H9 (cell line): ENCODE measurements around the gene DDX49. TPM values are rescaled to one million over a fixed set of nuclear protein-coding genes. Genes with fewer than 3 reads are reported as not detected.

Experiments
- DNase-seq: peaks from one replicate; pipeline ENCODE4 v3.0.0-alpha.2; 2017
- H2AFZ ChIP-seq: one replicate; pipeline ENCODE4 v1.6.1; 2013; ENCODE audit warnings: mild to moderate bottlenecking, low read length, control low read depth, moderate library complexity
- H2AK5ac ChIP-seq: 2 replicates; pipeline ENCODE4 v1.6.1; 2013; ENCODE audit warnings: low read length, control low read depth, mixed read lengths; ENCODE audit not compliant: insufficient read length
- H2BK120ac ChIP-seq: one replicate; pipeline ENCODE4 v1.6.1; 2013; ENCODE audit warnings: low read depth, mild to moderate bottlenecking, low read length, control low read depth, inconsistent platforms; ENCODE audit not compliant: poor library complexity, severe bottlenecking
- H2BK12ac ChIP-seq: 2 replicates; pipeline ENCODE4 v1.6.1; 2013; ENCODE audit warnings: low read length, control low read depth, mixed read lengths, low read depth; ENCODE audit not compliant: insufficient read length
- H2BK15ac ChIP-seq: 2 replicates; pipeline ENCODE4 v1.6.1; 2013; ENCODE audit warnings: low read depth, low read length, control low read depth
- H2BK20ac ChIP-seq: one replicate; pipeline ENCODE4 v1.6.1; 2013; ENCODE audit warnings: low read depth, mild to moderate bottlenecking, low read length, control low read depth, inconsistent platforms; ENCODE audit not compliant: poor library complexity, severe bottlenecking
- H2BK5ac ChIP-seq: 2 replicates; pipeline ENCODE4 v1.6.1; 2013; ENCODE audit warnings: low read length, control low read depth, mixed read lengths; ENCODE audit not compliant: insufficient read length
- H3K14ac ChIP-seq: 2 replicates; pipeline ENCODE4 v1.6.1; 2013; ENCODE audit warnings: low read length, control low read depth; ENCODE audit not compliant: insufficient read depth
- H3K18ac ChIP-seq: 2 replicates; pipeline ENCODE4 v1.6.1; 2013; ENCODE audit warnings: low read depth, mild to moderate bottlenecking, mixed read lengths, low read length, control low read depth; ENCODE audit not compliant: insufficient read length
- H3K23ac ChIP-seq: 2 replicates; pipeline ENCODE4 v1.6.1; 2013; ENCODE audit warnings: low read length, control low read depth, mixed read lengths, low read depth; ENCODE audit not compliant: insufficient read length
- H3K23me2 ChIP-seq: 2 replicates; pipeline ENCODE4 v1.6.1; 2013; ENCODE audit warnings: low read depth, mild to moderate bottlenecking, mixed read lengths, low read length, control low read depth; ENCODE audit not compliant: insufficient read length, poor library complexity, severe bottlenecking
- H3K27ac ChIP-seq: 2 replicates; pipeline ENCODE4 v1.5.1; 2013; ENCODE audit warnings: low read length, control low read depth, mixed read lengths, low read depth; ENCODE audit not compliant: insufficient read length
- H3K27me3 ChIP-seq: 2 replicates; pipeline ENCODE4 v1.6.1; 2013; ENCODE audit warnings: low read length, control low read depth, inconsistent platforms; ENCODE audit not compliant: insufficient read depth
- H3K4ac ChIP-seq: 2 replicates; pipeline ENCODE4 v1.6.1; 2013; ENCODE audit warnings: low read depth, mild to moderate bottlenecking, control low read depth, inconsistent platforms, low read length, moderate library complexity
- H3K4me1 ChIP-seq: 2 replicates; pipeline ENCODE4 v1.6.1; 2013; ENCODE audit warnings: low read length, control low read depth, inconsistent platforms; ENCODE audit not compliant: insufficient read depth
- H3K4me2 ChIP-seq: 2 replicates; pipeline ENCODE4 v1.6.1; 2013; ENCODE audit warnings: low read length, control low read depth, mixed read lengths; ENCODE audit not compliant: insufficient read length, insufficient read depth
- H3K56ac ChIP-seq: 2 replicates; pipeline ENCODE4 v1.6.1; 2013; ENCODE audit warnings: low read depth, mild to moderate bottlenecking, mixed read lengths, low read length, control low read depth; ENCODE audit not compliant: insufficient read length
- H3K79me1 ChIP-seq: 2 replicates; pipeline ENCODE4 v1.6.1; 2013; ENCODE audit warnings: low read depth, mild to moderate bottlenecking, moderate library complexity, low read length, control low read depth, inconsistent platforms; ENCODE audit not compliant: insufficient read depth, poor library complexity, severe bottlenecking
- H3K79me2 ChIP-seq: 2 replicates; pipeline ENCODE4 v1.6.1; 2013; ENCODE audit warnings: low read length, control low read depth, inconsistent platforms; ENCODE audit not compliant: insufficient read depth
- H3K9ac ChIP-seq: 2 replicates; pipeline ENCODE4 v1.6.1; 2013; ENCODE audit warnings: low read length, control low read depth, mixed read lengths; ENCODE audit not compliant: insufficient read length; ENCODE audit errors: extremely low read depth
- H3K9me3 ChIP-seq: one replicate; pipeline ENCODE4 v1.6.1; 2013; ENCODE audit warnings: low read depth, low read length, inconsistent platforms; ENCODE audit not compliant: control insufficient read depth
- H3T11ph ChIP-seq: one replicate; pipeline ENCODE4 v1.6.1; 2013; ENCODE audit warnings: mild to moderate bottlenecking, low read length, control low read depth, inconsistent platforms
- H4K20me1 ChIP-seq: one replicate; pipeline ENCODE4 v1.6.1; 2013; ENCODE audit not compliant: control insufficient read depth, insufficient read length, insufficient read depth
- H4K5ac ChIP-seq: 2 replicates; pipeline ENCODE4 v1.6.1; 2013; ENCODE audit warnings: low read depth, mild to moderate bottlenecking, mixed read lengths, low read length, control low read depth; ENCODE audit not compliant: insufficient read length
- H4K8ac ChIP-seq: replicated peaks from 2 replicates; pipeline ENCODE4 v1.6.1; 2013; ENCODE audit warnings: low read length, control low read depth, mixed read lengths, low read depth; ENCODE audit not compliant: insufficient read length
- H4K91ac ChIP-seq: 2 replicates; pipeline ENCODE4 v1.6.1; 2013; ENCODE audit warnings: low read depth, mild to moderate bottlenecking, moderate library complexity, mixed read lengths, low read length, control low read depth; ENCODE audit not compliant: insufficient read length
- H3K27ac Mint-ChIP-seq, 3 experiments: 2 replicates in 2 of 3; 3 replicates in 1 of 3; pipeline ENCODE4 v1.8.0; 2020 to 2021; ENCODE audit warnings: mixed read lengths in 3 of 3, mild to moderate bottlenecking in 1 of 3, moderate library complexity in 1 of 3
- H3K27me3 Mint-ChIP-seq: 2 replicates; pipeline ENCODE4 v1.8.0; 2021; ENCODE audit warnings: low read depth, mild to moderate bottlenecking, moderate library complexity, mixed read lengths
- H3K36me3 Mint-ChIP-seq, 3 experiments: 2 replicates in 2 of 3; 3 replicates in 1 of 3; pipeline ENCODE4 v1.8.0; 2020 to 2021; ENCODE audit warnings: low read depth in 3 of 3, mixed read lengths in 3 of 3; ENCODE audit not compliant: insufficient read depth in 1 of 3
- H3K4me1 Mint-ChIP-seq, 2 experiments: 2 replicates each; pipeline ENCODE4 v1.8.0; 2020; ENCODE audit warnings: mixed read lengths in 2 of 2
- H3K4me3 Mint-ChIP-seq, 2 experiments: 2 replicates in 1 of 2; 3 replicates in 1 of 2; pipeline ENCODE4 v1.8.0; 2020 to 2021; ENCODE audit warnings: mild to moderate bottlenecking in 2 of 2, mixed read lengths in 2 of 2, moderate library complexity in 1 of 2
- H3K9me3 Mint-ChIP-seq, 2 experiments: 2 replicates in 1 of 2; 3 replicates in 1 of 2; pipeline ENCODE4 v1.8.0; 2020; ENCODE audit warnings: mild to moderate bottlenecking in 2 of 2, mixed read lengths in 2 of 2, moderate library complexity in 1 of 2
- CTCF ChIP-seq: fragments of 200-600 bp; sonication (generic); conservative IDR thresholded peaks from 3 replicates; pipeline ENCODE4 v1.8.0; 2021; ENCODE audit warnings: antibody characterized with exemption, mild to moderate bottlenecking
- WGBS: extraction: QIAGEN DNeasy Blood & Tissue Kit; methylation state at CpG from one replicate; pipeline ENCODE4 v1.1.7; 2013; ENCODE audit warnings: missing lambda C conversion rate, low lambda C conversion rate, mixed read lengths; ENCODE audit not compliant: insufficient read length; ENCODE audit errors: extremely low coverage; 5-methylcytosine and 5-hydroxymethylcytosine counted together
- total RNA-seq: library from RNA; stranded (reverse); gene quantifications from 2 replicates; pipeline ENCODE4 v1.2.1, GENCODE V29; 2021

Gene DDX49
- total RNA-seq, 1 experiment from 2014 or later = 52.3 TPM

- peak overlapping the region in 1 of 3 experiments; percentile 68; a peak in 2 of 7 replicates for H3K27ac Mint-ChIP-seq
- Histone ChIP-seq H3K4me1 (no peaks in the 10 kb centered on the region), H4K8ac (no peak overlapping the region), H3K9ac (no peak overlapping the region), H3K18ac (no peak overlapping the region), H3K79me2 (no peaks in the 10 kb centered on the region), H3K4ac (no peak overlapping the region), H3T11ph (no peak overlapping the region), H4K5ac (no peak overlapping the region), H3K14ac (no peak overlapping the region), H2AFZ (no peak overlapping the region), H3K56ac (no peak overlapping the region), H3K23ac (no peak overlapping the region), H4K91ac (no peak overlapping the region), H2BK15ac (no peak overlapping the region), H2BK20ac (no peak overlapping the region), H3K23me2 (no peaks in the 10 kb centered on the region), H4K20me1 (no peaks in the 10 kb centered on the region), H2BK120ac (no peak overlapping the region), H3K9me3 (no peaks in the 10 kb centered on the region), H3K4me2 (no peak overlapping the region), H2BK12ac (no peak overlapping the region), H3K27me3 (no peaks in the 10 kb centered on the region), H3K27ac (no peak overlapping the region), H2AK5ac (no peak overlapping the region), H3K79me1 (no peaks in the 10 kb centered on the region), H2BK5ac (no peak overlapping the region)
- H3K4me3 Mint-ChIP-seq = no peak overlapping the region
- DNase-seq = peak; percentile 64
- H3K4me1 Mint-ChIP-seq = no peaks in the 10 kb centered on the region
- no peak for TF ChIP-seq CTCF
- peaks cover 0 to 9% of the 10 kb centered on the region in 2 experiments; a peak in 3 of 5 replicates for H3K9me3 Mint-ChIP-seq
- peaks cover 45 to 80% (median 61%) of the 10 kb centered on the region in 3 experiments for H3K36me3 Mint-ChIP-seq
- WGBS = no CpG with 5 or more reads among the region's 34 CpGs
- H3K27me3 Mint-ChIP-seq = no peaks in the 10 kb centered on the region
Measured at GRCh38 chr19:18878858-18879578, 40.5 kb upstream of the DDX49 start.
